Activated CD8-positive, alpha-beta T cell treated with anti-CD3 and anti-CD28 coated beads for 36 hours (primary cell): ENCODE data around the gene MYH10. TPM values are rescaled to one million over a fixed set of nuclear protein-coding genes. Genes with fewer than 3 reads are reported as not detected.

Experiments used
- ATAC-seq: fragments of 200-7000 bp; cut with Tn5 transposase; one replicate; pipeline ENCODE4 v1.10.0; 2021; ENCODE audit warnings: mild to moderate bottlenecking, moderate library complexity
- CTCF ChIA-PET: fragments of 350-600 bp; sonication (Branson Sonifier 250); formaldehyde crosslinking; loops from one replicate; lab custom pipeline; 2021; ENCODE audit warnings: antibody characterized with exemption; lab: Charles Lee
- POLR2A ChIA-PET: fragments of 350-600 bp; sonication (Branson Sonifier 250); formaldehyde crosslinking; loops from one replicate; lab custom pipeline; 2021; ENCODE audit warnings: antibody characterized with exemption; lab: Charles Lee
- DNase-seq: peaks from one replicate; pipeline ENCODE4 v3.0.0-alpha.2; 2020
- H3K27ac Mint-ChIP-seq: one replicate; pipeline ENCODE4 v1.8.0; 2021; ENCODE audit warnings: mild to moderate bottlenecking, mixed read lengths
- H3K27me3 Mint-ChIP-seq: one replicate; pipeline ENCODE4 v1.8.0; 2021; ENCODE audit warnings: mixed read lengths
- H3K36me3 Mint-ChIP-seq: one replicate; pipeline ENCODE4 v1.8.0; 2021; ENCODE audit warnings: low read depth, mixed read lengths
- H3K4me1 Mint-ChIP-seq: one replicate; pipeline ENCODE4 v1.8.0; 2021; ENCODE audit warnings: low read depth, mixed read lengths
- H3K4me3 Mint-ChIP-seq: one replicate; pipeline ENCODE4 v1.8.0; 2021; ENCODE audit warnings: mild to moderate bottlenecking, moderate library complexity, mixed read lengths
- H3K9me3 Mint-ChIP-seq: one replicate; pipeline ENCODE4 v1.8.0; 2021; ENCODE audit warnings: mixed read lengths
- intact Hi-C: fragments of 100-400 bp; cut with micrococcal nuclease; formaldehyde crosslinking; loops from one replicate; pipeline ENCODE4 v1.10.0; 2022
- total RNA-seq, 2 experiments: library from RNA; stranded (reverse); gene quantifications; one replicate each; pipeline ENCODE4 v1.2.3, GENCODE V29; 2021
- TF ChIP-seq, protein P1 (sequence below): fragments of 200-600 bp; IDR thresholded peaks from one replicate; pipeline ENCODE4 v1.8.0; 2022; ENCODE audit warnings: antibody characterized with exemption, mild to moderate bottlenecking

Gene MYH10
- total RNA-seq, 2 experiments from 2014 or later = 19.9 to 23.7 TPM

DNA sequence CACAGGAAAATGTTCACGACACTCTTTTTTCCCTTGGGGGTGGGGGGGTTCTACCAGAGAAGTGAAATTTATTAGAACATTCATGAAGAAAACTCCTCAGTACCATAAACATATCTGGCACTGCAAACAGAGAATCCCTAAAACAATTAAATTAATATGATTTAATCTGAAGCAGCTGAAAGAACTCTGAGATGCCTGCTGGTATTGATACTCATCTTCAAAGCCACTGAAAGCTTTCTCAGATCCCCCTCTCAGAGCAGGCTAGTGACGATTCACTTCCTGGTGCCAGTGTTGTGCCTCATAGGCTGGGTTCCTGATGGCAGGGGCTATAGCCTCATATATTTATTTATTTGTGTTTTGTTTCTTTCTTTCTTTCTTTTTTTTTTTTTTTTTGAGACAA, 52.7 kb downstream of the MYH10 start:
- Mint-ChIP-seq H3K4me1 (peaks cover 10% of the 10 kb centered on the region), H3K27ac (no peak overlapping the region), H3K27me3 (no peaks in the 10 kb centered on the region), H3K36me3 (no peaks in the 10 kb centered on the region), H3K9me3 (no peaks in the 10 kb centered on the region), H3K4me3 (no peak overlapping the region)
- TF ChIP-seq, protein P1, sequence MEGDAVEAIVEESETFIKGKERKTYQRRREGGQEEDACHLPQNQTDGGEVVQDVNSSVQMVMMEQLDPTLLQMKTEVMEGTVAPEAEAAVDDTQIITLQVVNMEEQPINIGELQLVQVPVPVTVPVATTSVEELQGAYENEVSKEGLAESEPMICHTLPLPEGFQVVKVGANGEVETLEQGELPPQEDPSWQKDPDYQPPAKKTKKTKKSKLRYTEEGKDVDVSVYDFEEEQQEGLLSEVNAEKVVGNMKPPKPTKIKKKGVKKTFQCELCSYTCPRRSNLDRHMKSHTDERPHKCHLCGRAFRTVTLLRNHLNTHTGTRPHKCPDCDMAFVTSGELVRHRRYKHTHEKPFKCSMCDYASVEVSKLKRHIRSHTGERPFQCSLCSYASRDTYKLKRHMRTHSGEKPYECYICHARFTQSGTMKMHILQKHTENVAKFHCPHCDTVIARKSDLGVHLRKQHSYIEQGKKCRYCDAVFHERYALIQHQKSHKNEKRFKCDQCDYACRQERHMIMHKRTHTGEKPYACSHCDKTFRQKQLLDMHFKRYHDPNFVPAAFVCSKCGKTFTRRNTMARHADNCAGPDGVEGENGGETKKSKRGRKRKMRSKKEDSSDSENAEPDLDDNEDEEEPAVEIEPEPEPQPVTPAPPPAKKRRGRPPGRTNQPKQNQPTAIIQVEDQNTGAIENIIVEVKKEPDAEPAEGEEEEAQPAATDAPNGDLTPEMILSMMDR = no peak
- peak; percentile 68 for ATAC-seq
- intact Hi-C loops = no loop called here
- peak; percentile 16 for DNase-seq
- CTCF ChIA-PET = interaction anchor here (0.9 to 1.4 kb wide), 2 partner anchors 8 to 168 kb away, joined by 3 to 4 read pairs; no protein-coding TSS in a partner anchor
- POLR2A ChIA-PET = no interaction called here

DNA sequence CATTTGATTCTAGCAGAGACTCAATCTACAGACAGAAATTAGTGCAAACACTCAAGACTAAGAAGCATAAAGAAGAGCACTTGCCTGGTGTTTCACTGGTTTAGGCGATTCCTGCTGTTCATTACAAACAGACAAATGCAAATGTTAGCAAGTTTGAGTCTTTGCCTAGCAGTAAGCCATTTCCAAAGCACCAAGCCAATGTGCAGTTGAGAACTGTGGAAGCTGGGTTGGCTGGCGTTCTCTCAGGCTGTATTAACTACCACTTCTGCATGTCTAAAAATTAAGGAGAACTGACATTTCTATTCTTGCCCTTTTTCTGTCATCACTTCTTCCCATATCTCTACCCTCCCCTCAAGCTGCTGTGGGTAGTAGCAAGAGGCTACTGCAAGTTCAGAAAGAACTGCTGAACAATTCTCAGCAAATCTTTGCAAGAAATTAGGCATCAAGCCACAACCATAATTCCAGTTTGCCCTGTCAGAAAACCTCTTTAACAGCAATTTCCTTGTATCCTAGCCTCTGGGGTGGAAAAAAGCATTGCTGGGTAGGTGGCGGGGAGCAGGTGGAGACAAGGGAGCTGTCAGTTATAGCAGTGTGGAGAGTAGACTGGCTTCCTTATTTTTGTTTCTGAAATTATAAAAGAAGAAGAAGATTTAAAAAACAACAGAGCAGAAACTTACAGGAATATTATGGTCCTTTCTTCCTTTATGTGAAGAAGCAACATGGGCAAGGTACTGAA, 53.8 kb downstream of the MYH10 start:
- ChIA-PET CTCF (interaction anchor here (1.2 to 2.1 kb wide), 3 partner anchors 11 to 421 kb away, joined by 4 to 11 read pairs (median 4); partner anchors contain the start of gene CCDC42), POLR2A (no interaction called here)
- intact Hi-C loops = no loop called here
- Mint-ChIP-seq H3K36me3 (no peaks in the 10 kb centered on the region), H3K4me3 (no peak overlapping the region), H3K27ac (no peak overlapping the region), H3K4me1 (peaks cover 10% of the 10 kb centered on the region), H3K27me3 (no peaks in the 10 kb centered on the region), H3K9me3 (no peaks in the 10 kb centered on the region)
- DNase-seq (no peak), ATAC-seq (no peak)
- TF ChIP-seq, protein P1 = no peak

DNA sequence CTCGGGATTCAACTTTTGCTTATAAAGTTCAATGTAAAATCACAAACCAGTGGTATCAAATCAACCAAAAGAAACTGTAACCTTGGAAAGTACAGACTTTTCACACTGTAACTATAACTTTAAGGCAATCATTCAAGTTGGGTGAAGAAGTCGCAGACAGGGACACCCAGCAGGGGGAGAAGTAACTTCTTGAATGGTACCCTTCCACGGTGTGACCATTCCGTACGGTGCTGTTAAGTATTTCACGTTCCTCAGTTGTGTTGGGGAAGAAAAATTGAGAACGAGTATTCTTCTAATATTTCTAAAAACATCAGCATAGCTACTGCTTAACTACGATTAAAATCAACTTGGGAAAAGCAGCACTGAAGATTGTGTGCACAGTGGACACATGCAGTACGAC, 55.8 kb downstream of the MYH10 start:
- no peak for DNase-seq
- Mint-ChIP-seq H3K4me1 (no peaks in the 10 kb centered on the region), H3K4me3 (no peak overlapping the region), H3K36me3 (no peaks in the 10 kb centered on the region), H3K27ac (no peak overlapping the region), H3K27me3 (no peaks in the 10 kb centered on the region), H3K9me3 (no peaks in the 10 kb centered on the region)
- CTCF ChIA-PET = interaction anchor here (1.2 to 2.1 kb wide), 3 partner anchors 56 to 209 kb away, joined by 3 to 11 read pairs (median 3); partner anchors contain the start of genes CCDC42 and MYH10
- ATAC-seq = no peak
- TF ChIP-seq, protein P1 = no peak
- intact Hi-C loops = no loop called here
- POLR2A ChIA-PET = no interaction called here

DNA sequence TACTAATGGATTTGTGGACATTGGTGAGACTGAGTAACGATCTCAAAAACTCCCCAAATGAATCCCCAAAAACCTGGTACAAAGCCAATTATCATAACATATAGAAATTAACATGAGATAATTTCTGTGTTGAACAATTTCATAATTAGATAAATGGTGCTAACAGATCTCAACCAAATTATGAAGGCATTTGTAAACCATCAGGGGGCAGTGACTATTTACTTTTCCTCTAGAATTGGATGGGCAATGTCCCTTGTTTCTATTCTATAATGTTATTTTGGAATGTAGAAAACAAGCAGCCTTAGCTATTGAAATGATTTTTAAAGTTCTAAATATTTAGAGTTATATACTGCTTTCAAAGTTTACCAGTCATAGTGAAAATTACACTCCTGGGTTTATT, 57.8 kb downstream of the MYH10 start:
- no peaks in the 10 kb centered on the region for H3K9me3 Mint-ChIP-seq
- CTCF ChIA-PET = interaction anchor here (0.6 kb wide), 1 partner anchor 19 kb away, joined by 3 read pairs; no protein-coding TSS in a partner anchor
- TF ChIP-seq, protein P1 = no peak
- no peak for ATAC-seq
- H3K27me3 Mint-ChIP-seq = no peaks in the 10 kb centered on the region
- H3K36me3 Mint-ChIP-seq = no peaks in the 10 kb centered on the region
- POLR2A ChIA-PET = interaction anchor here (0.6 kb wide), 1 partner anchor 150 kb away, joined by 3 read pairs; no protein-coding TSS in a partner anchor
- no peaks in the 10 kb centered on the region for H3K4me1 Mint-ChIP-seq
- no peak overlapping the region for H3K4me3 Mint-ChIP-seq
- H3K27ac Mint-ChIP-seq = no peak overlapping the region
- DNase-seq = no peak
- intact Hi-C loops = no loop called here

DNA sequence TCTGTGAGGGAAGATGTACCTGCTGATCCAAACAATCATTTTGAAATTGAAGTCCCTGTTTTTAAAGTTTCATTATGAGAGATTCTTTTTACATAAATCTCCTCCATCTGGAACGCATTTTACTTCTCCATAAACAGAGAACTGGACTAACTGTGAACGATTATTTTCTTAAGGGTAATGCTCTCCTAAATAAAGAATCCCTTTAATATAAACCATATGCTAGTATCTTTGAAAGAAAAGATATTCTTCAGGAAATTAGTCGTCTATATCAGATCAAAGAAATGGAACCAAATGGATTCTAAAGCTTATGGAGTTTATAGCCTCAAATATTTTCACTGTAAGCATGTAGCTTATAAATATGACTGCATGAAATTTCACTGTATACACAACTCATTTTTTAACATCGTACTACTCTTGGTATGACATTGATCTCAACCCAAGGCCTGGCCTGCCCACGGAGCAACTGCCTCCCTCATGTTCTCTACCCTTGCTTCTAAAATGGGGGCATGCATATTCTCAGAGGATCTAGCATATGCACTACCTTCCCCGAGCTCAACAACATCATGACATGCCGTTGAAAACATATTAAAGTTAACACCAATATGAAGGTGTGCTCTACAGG, 66.4 kb downstream of the MYH10 start:
- CTCF ChIA-PET = no interaction called here
- Mint-ChIP-seq H3K27ac (no peak overlapping the region), H3K27me3 (no peaks in the 10 kb centered on the region), H3K4me3 (no peak overlapping the region), H3K4me1 (no peaks in the 10 kb centered on the region), H3K36me3 (no peaks in the 10 kb centered on the region), H3K9me3 (no peaks in the 10 kb centered on the region)
- intact Hi-C loops = no loop called here
- ATAC-seq (no peak), DNase-seq (no peak)
- POLR2A ChIA-PET = interaction anchor here (0.6 kb wide), 1 partner anchor 11 kb away, joined by 3 read pairs; no protein-coding TSS in a partner anchor
- TF ChIP-seq, protein P1 = no peak
